MM.1S (cell line): ENCODE data around the gene CMTR1.
"Not testable (repeated sequence)": the region's sequence is repeated elsewhere in the genome, so short reads cannot be mapped to it uniquely, and the experiment has no call there.

Source experiments
- EZH2 ChIP-seq: fragments of 300-600 bp; sonication (generic); optimal IDR thresholded peaks from 2 replicates; pipeline ENCODE3; 2017; ENCODE audit warnings: low read depth, mild to moderate bottlenecking, antibody characterized with exemption, low read length, mixed read lengths
- TF ChIP-seq, protein P1 (sequence below): fragments of 300-600 bp; sonication (generic); IDR thresholded peaks from 2 replicates; pipeline ENCODE4 v1.5.1; 2016; ENCODE audit warnings: antibody characterized with exemption, low read length, mixed read lengths

DNA sequence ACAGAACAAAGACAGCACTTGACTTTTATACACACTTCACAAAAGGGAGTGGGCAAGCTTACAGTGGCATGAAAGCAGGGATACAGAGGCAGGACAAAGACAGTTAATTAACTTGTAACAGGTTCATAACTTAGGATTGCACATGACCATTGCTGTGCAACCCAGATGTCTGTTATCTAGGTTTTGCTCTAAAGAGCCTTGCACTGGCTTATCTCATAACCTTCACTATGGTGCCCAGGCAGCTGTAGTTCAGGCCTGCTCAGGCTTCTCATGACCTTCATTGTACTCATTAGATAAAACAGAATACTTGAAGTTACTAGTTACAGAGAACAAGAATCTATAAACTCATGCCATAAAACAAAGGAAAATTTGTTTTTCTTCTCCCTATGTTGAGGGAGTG, 31.4 kb upstream of the CMTR1 start:
- TF ChIP-seq, protein P1, sequence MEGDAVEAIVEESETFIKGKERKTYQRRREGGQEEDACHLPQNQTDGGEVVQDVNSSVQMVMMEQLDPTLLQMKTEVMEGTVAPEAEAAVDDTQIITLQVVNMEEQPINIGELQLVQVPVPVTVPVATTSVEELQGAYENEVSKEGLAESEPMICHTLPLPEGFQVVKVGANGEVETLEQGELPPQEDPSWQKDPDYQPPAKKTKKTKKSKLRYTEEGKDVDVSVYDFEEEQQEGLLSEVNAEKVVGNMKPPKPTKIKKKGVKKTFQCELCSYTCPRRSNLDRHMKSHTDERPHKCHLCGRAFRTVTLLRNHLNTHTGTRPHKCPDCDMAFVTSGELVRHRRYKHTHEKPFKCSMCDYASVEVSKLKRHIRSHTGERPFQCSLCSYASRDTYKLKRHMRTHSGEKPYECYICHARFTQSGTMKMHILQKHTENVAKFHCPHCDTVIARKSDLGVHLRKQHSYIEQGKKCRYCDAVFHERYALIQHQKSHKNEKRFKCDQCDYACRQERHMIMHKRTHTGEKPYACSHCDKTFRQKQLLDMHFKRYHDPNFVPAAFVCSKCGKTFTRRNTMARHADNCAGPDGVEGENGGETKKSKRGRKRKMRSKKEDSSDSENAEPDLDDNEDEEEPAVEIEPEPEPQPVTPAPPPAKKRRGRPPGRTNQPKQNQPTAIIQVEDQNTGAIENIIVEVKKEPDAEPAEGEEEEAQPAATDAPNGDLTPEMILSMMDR = not testable (repeated sequence)
- TF ChIP-seq EZH2 = not testable (repeated sequence)
